NCI-H82 treated with DMSO at 0.1 percent for 48 hours (cell line): ENCODE results near the gene TYW3.
"Not testable (repeated sequence)": the region's sequence is repeated elsewhere in the genome, so short reads cannot be mapped to it uniquely, and the experiment has no call there.

Experiments used
- DNase-seq: peaks from one replicate; lab custom pipeline; 2025; ENCODE audit not compliant: unreplicated experiment; lab: John Stamatoyannopoulos, UW

Gene TYW3

DNA sequence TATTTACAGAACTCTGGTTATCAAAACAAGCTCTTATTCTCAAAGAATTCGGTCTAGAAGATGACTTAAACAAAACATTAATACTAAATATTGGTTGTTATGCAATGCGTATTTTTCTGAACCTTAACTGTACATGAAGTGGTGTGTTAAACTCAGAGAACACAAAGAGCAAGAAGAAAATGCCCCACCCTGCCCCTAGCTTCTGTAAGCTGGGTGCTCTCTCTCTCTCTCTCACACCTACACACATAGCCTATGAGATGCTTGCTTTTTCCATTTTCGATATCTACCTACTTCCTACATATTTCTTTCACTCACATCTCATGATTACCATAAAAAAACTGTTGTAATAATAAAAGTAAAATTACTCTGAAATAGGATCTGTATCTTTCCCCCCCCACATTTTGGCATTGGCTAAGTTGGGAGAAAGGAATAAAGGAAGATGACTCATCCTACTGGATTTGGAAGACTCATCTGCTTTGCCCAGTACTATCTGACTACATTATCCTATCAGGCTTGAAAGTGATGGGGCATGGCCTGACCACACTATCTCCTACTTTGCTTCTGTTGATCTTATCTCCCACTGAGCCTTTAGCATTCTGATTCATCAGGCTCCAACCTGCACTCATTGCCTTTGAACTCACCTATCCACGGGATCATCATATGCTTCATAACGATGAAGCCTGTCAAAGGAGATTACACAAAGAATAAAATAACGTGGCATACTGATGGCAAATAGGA, 3.0 kb upstream of the TYW3 start:
- no peak for DNase-seq

DNA sequence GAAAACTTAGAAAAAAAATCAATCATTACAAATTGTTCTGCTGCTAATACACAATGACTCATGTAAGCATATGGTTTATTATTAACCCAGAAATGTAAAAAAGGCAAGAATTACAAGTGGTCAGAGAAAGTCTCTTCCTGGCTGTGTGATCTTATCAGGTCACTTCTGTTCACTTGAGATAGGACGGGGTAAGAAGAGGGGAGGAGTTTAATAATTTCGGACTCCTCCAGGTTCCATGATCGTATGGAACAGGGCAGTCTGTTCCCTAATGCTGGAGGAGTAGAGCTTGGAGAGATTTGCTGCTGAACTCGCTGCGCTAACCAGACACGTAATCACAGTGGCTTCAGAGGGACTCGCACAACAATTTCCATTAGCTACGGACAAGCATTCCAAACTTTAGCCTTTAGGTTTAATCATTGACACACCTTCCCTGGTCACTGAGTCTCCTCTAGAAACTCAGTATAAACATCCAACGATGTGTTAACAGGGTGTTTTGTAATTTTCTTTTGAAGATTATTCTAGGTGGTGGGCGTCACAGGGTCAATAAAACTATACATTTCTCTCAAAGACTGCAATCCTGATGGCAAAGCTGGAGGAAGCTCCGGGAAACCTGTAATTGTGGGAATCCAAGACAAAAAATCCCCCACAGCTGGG, 1.4 kb upstream of the TYW3 start:
- no peak for DNase-seq

DNA sequence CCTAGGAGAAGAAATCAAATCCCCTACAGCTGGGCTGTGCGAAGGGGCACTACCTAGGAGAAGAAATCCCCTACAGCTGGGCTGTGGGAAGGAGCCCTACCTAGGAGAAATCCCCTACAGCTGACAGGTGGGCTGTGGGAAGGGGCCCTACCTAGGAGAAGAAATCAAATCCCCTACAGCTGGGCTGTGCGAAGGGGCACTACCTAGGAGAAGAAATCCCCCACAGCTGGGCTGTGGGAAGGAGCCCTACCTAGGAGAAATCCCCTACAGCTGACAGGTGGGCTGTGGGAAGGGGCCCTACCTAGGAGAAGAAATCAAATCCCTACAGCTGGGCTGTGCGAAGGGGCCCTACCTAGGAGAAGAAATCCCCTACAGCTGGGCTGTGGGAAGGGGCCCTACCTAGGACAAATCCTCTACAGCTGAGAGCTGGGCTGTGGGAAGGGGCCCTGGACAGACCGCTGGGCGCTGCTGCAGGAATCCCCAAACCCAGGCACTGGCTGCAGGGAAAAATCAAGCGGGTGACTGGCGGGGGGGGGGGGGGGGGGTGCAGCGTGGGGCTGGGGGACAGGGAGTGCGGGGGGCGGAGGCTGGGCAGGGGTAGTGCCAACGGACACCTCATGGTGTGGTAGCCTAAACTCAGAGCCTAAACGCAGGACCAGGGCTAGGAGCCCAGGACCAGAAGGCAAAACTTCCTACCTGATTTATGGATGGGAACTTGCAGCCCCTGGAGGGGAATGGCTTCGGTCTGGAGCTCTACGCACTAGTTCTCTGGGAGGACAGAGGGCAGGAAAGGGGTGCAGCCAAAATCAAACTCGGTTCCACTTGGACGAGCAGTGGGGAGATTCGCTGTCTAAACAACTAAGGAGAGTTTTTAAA, 643 bp upstream of the TYW3 start:
- DNase-seq, result not testable (repeated sequence)

DNA sequence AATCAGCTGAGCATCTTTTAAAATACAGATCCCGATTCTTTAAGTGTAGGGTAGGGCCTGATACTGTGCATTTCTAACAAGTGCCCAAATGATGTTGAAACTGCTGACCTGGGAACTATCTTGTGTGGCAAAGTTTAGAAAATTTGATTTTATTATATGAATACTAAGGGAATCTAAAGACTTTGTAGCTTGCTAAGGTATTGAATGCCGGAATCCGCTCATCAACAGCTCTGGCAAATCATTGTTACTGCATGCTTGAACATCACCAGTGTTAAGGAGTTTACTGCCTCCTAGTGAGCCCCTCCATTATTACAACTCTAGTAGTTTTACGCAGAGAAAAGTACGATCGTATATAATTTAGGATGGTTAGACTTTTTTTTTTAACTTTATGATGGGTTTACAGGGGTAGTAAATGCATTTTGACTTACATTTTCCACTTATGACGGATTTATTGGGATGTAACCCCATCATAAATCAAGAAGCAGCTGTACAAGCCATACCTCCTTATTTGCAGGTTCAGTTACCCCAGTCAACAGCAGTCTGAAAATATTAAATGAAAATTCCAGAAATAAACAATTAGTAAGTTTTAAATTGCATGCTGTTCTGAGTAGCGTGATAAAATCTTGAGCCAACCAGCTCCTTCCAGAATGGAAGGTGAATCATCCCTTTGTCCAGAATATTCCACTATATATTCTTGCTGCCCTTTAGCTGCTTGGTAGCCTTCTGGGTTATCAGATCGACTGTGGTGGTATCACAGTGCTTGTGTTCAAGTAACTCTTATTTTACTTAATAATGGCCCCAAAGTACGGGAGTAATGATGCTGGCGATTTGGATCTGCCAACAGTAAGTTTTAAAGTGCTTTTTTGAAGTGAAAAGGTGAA, 892 bp downstream of the TYW3 start:
- DNase-seq, result peak; percentile 70

DNA sequence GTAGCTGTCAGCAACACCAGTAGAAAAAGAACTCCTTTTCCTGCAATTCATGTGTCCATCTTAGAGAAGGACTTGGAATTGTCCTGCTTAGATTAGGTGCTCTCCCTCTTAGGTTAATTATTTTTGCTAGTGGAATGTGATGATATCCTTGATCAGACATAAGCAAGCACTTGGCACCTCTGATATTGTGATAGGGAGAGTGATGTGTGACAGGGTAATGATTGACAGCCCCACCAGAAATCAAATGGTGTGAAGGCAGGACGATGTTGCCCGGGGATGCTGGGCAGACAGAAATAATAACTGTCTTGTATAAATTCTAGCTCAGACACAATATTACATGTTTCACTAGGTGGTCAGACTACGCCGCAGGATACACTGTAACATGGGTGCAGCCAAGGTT, 4.4 kb downstream of the TYW3 start:
- no peak for DNase-seq

DNA sequence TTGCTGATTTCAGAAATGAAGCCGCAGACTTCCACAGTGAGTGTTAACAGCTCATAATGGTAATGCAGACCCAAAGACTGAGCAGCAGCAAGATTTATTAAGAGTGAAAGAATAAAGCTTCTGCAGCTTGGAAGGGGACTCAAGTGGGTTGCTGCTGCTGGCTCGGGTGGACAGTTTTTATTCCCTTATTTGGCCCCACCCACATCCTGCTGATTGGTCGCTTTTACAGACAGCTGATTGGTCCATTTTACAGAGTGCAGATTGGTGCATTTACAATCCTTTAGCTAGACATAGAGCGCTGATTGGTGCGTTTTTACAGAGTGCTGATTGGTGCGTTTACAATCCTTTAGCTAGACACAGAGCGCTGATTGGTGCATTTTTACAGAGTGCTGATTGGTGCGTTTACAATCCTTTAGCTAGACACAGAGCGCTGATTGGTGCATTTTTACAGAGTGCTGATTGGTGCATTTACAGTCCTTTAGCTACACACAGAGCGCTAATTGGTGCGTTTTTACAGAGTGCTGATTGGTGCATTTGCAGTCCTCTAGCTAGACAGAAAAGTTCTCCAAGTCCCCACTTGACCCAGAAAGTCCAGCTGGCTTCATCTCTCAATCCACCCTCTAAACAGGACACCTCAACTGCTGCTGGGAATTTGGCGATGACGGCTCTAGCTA, 7.5 kb downstream of the TYW3 start:
- DNase-seq, result not testable (repeated sequence)

DNA sequence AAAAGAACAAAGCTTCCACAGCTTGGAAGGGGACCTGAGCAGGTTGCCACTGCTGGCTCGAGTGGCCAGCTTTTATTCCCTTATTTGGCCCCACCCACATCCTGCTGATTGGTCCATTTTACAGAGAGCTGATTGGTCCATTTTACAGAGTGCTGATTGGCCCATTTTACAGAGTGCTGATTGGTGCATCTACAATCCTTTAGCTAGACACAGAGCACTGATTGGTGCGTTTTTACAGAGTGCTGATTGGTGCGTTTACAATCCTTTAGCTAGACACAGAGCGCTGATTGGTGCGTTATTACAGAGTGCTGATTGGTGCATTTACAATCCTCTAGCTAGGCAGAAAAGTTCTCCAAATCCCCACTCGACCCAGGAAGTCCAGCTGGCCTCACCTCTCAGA, 12.3 kb downstream of the TYW3 start:
- not testable (repeated sequence) for DNase-seq

DNA sequence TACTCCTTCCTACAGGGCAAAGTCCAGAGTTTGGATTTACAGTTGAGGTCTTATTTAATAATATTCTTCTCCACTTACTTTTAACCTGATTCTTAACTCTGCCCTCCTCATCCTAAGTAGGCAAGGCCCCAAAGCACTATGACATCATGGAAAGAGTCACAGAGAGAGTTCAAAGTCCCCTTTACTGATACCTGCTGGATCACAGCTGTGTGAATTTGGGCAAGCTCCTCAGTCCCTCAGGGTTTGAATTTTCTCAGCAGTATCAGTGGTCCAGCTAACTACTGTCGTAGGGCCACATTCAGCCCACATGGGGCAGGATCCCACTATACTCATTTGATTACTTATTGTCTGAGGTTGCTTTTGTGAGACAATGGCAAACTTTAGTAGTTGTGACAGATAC, 16.0 kb downstream of the TYW3 start:
- DNase-seq, result no peak

DNA sequence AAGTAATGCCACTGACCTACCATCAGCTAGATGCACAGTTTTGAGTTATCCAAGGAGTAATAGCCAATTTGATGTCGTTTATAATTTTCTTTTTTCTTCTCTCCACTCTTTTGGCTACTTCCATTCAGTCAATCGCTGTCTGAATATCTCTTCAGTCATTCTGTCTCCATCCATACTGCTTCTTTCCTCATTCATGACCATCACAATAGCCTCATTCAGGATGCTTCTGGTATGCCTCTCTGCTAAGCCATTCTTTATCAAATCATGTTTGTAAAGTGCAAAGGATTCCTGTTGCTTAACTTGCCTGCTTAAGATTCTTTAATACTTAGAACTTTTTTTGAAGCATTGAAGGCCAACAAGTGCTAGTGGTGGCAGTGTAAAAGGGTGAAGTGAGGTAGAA, 20.2 kb downstream of the TYW3 start:
- no peak for DNase-seq

DNA sequence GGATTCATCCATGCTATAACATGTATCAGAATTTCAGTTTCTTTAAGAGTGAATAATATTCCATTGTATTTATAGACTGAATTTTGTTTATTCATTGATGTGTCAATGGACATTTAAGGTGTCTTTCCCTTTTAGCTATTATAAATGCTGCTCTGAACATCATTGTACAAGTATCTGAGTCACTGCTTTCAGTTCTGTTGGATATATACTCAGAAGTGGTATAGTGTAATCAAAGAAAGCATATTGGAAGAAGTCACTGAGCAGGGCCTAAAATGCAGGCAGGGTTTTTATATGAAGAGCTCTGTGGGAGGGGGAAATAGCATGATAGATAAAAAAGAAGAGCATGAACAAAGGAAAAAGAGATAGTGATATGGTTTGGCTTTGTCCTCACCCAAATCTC, 22.5 kb downstream of the TYW3 start:
- no peak for DNase-seq

DNA sequence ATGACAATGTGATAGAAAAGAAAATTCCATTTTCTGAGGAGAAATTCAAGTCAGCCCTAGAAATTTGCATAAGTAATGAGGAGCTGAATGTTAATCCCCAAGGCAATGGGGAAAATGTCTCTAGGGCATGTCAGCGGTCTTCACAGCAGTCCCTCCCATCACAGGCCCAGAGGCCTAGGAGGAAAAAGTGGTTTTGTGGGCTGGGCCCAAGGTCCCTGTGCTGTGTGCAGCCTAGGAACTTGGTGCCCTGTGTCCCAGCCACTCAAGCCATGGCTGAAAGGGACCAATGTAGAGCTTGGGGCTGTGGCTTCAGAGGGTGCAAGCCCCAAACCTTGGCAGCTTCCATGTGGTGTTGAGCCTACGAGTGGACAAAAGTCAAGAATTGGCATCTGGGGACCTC, 23.7 kb downstream of the TYW3 start:
- not testable (repeated sequence) for DNase-seq

DNA sequence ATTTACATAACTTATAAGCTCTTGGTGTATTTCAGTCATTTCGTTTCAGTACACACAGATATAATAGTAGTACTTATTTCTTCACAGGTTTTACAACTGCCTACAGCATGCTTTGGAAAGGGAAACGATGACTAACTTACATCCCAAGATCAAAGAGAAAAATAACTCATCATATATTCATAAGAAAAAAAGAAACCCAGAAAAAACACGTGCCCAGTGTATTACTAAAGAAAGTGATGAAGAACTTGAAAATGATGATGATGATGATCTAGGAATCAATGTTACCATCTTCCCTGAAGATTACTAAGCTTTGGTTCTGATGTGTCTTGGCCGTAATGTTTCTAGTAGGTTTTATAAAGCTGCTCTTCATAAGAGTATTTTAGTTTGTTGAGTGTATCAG, 30.9 kb downstream of the TYW3 start:
- no peak for DNase-seq

DNA sequence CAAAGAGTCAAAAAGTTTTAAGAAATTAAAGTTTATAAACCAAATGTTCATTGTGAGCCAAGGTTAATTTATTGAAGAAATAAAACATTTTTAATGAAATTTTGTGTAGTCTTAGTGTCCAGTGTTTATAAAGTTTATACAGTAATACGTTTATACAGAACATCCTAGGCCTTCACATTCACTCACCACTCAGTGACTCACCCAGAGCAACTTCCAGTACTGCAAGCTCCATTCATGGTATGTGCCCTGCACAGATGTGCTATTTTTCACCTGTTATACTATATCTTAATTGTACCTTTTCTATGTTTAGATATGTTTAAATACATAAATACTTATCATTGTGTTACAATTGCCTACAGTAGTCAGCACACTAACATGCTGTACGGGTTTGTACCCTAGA, 33.6 kb downstream of the TYW3 start:
- DNase-seq, result no peak

DNA sequence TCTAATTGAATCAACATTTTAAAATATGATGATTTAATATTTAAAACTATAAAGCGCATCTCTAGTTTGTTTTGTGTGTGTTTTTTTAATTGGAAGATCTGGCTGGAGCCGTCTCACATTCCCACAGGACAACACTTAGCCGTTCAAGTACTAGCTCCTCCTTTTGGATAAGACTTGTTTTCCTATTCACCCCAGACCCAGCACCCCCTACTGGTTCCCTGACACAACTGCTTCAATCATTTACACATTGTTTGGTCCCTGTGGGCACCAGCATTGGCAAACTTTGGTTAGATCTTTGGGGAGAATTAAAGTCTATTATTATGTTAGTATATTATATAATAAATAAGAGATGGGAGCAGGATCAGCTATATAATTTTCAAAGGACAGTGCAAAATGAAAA, 34.5 kb downstream of the TYW3 start:
- no peak for DNase-seq

DNA sequence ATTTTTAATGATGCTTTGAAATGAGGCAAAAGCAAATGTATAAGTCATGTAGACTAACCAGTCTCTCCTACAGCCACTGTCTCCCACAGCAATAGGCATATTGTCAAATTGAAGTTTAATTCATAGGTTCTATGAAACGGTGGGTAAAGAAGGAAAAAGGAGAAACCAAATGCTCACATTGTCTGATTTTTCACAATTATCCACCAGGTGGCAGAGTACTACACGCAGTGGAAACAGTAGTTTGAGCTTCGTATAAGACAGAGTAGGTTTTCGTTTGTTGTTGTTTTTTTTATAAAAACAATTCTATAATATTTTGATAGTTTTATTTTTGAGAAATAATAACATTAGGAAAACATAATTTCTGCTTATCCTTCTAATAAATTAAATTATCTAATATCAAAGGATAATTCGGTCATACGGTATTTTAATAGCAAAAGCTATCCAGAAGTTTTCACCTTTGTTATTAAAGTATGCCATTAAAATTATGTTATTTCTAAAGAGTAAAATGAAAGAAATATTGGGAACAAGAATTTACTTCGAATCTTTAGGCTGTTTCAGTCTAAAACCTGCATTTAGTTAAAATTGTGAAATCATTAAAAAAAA, 39.1 kb downstream of the TYW3 start:
- peak; percentile 39 for DNase-seq

DNA sequence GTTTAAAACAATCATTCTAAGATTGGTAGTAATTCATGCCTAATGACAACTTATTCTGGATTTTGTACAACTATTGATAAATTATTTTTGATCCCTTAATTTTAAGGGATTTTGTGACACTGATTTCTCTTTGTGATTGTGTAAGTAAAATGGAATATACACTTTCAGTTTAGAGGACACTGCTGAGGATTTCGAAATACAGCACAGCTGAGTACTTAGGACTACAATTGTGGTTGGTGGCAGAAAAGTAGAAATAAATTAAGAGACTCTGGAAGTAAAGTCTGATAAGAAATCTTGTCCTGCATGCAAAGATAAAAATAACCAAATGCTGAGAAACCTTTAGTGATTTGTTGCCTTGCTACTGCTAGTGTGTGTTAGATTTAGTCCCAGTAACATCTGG, 40.0 kb downstream of the TYW3 start:
- DNase-seq, result no peak

DNA sequence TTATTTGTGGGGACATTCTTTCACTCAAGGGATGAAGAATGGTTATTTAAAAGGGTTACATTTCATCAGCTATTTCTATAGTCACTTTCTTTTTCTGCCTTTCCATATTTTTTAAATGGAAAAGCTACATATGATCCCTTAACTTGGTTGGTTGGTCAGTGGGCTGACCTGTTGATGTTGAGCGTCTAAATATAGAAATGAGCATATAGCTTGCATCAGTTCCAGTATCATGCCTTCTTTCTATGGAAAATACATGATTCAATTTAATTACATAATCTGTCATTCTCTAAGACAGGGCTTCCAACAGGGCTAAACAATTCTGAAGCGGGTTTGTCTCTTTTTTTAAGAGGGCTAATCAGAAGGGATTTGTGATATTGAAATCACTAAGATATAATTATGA, 40.6 kb downstream of the TYW3 start:
- DNase-seq, result no peak

DNA sequence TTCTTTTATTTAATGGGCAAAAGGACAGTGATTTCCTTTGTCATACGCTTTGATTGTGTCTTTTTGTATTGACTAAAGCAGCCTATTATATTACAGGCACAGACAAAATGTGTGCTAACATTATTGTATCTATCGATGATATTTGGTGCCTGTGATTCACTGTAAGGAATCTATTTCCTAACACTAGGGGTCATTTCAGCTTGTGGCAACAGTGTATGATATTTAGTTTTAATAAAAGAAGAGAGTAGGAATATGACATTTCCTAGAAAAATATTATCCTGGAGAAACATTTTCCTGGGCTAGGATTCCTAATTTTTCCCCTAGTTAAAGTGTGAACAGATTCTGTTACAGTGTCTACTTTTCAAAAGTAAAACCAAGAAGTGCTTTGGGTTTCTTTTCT, 42.8 kb downstream of the TYW3 start:
- no peak for DNase-seq

DNA sequence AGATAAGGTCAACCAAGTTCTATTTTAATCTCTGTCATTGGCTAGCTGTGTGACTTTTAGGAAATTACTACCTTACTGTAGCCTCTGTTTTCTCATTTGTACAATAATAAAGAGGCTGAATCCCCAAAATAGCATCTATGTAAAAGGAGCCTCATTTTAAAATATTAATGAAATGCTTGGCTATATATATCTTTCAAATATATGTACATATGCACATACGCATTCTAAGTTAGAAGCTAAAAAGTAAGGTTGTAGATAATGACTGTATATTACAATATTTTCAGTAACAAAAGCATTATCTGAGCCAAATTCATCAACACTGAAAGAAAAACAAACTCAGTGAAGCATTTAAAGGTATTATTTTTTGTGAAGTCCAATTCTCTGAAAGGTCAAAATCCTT, 44.6 kb downstream of the TYW3 start:
- no peak for DNase-seq

DNA sequence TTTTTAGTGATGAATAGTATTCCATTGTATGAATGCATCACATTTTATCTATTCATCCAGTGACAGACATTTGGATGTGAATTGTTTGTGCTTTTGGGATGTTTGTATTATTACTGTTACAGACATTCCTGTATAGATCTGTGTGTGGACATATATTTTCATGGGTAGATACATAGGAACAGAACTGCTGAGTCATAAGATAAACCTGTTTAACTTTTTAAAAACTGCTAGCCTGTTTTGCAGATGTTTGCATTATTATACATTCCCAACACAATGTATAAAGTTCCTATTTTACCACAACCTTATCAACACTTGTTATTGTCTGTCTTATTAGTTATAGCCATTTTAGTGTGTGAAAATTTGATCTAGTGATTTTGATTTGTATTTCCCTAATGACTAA, 46.8 kb downstream of the TYW3 start:
- no peak for DNase-seq
